Dermis microvascular lymphatic vessel endothelial cell (primary cell): ENCODE results near the gene SLC37A1. TPM values are rescaled to one million over a fixed set of nuclear protein-coding genes. Genes with fewer than 3 reads are reported as not detected.
"Not testable (repeated sequence)": the region's sequence is repeated elsewhere in the genome, so short reads cannot be mapped to it uniquely, and the experiment has no call there.

Experiments
- DNase-seq, 2 donors: peaks; one replicate each; pipeline versions ENCODE4 v3.0.0 to v3.0.0-alpha.2; 2010; ENCODE audit warnings: low read depth in 2 of 2
- total RNA-seq: library from RNA; depleted of rRNA; stranded (reverse); fragments of >200 nt; gene quantifications from 2 replicates; pipeline ENCODE4 v1.2.1, GENCODE V29; 2014

Gene SLC37A1
- total RNA-seq, 1 donor from 2014 or later, result 10.7 TPM

DNA sequence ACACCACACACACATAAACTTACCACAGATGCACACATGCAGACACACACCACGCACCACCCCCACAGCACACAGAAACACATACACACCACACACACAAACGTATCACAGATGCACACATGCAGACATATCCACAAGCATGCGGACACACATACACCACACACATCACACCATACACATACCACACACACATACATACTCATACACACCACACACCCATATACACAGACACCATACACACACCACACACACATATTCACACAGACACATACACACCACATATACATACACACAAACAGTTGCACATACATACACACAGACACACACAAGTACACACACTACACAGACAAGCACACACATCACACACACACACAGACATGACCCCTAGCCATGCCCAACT is 102.3 kb downstream of the SLC37A1 start:
- no peak for DNase-seq

- DNase-seq, result no peak
These were observed 102.8 kb downstream of the SLC37A1 start for GRCh38 chr21:42616446-42616845.

DNA sequence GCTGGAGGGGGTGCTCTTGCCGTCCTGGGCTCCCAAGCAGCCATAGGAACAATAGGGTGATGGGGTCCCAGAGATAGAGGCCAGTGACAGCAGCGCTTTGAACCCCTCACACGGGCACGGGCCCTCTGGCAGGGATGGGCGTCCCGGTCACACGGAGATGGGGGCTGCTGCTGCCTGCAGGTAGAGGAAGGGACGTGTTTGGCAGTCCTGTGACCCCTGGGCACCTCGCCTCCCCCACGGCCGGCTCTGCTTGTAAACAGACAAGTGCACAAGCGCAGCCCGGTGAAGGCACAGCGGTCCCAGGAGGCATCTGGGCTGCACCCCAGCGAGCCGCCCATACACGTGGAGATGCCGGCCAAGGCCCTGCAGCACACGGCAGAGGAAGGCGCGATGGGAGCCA is 103.3 kb downstream of the SLC37A1 start:
- no peak for DNase-seq

- no peak for DNase-seq
These were observed 103.8 kb downstream of the SLC37A1 start for GRCh38 chr21:42617486-42617885.

- DNase-seq, result no peak
These were observed 105.1 kb downstream of the SLC37A1 start for GRCh38 chr21:42618707-42619102.

- no peak for DNase-seq
These were observed 105.5 kb downstream of the SLC37A1 start for GRCh38 chr21:42619166-42619565.

DNA sequence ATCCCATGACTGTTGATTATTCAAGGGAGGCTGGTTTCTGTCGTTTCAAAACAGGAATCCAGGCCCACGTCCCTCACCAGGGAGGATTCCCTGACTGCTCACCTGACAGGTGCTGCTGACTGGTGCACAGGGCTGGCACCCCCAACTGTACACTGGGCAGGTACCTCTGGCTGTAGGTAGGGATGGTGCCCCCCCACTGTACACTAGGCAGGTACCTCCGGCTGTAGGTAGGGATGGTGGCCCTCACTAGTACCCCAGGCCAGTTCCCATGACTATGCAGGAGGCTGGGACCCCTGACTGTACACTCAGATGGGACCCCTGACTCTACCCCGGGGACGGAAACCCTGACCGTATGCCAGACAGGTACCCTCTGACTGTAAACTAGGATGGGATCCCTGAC is 106.2 kb downstream of the SLC37A1 start:
- no peak for DNase-seq

GRCh38 chr21:42621166-42621818 is 107.6 kb downstream of the SLC37A1 start:
- DNase-seq, result no peak

- no peak for DNase-seq
These were observed 108.1 kb downstream of the SLC37A1 start for GRCh38 chr21:42621819-42622177.

- DNase-seq, result no peak
These were observed 108.6 kb downstream of the SLC37A1 start for GRCh38 chr21:42622284-42622683.

DNA sequence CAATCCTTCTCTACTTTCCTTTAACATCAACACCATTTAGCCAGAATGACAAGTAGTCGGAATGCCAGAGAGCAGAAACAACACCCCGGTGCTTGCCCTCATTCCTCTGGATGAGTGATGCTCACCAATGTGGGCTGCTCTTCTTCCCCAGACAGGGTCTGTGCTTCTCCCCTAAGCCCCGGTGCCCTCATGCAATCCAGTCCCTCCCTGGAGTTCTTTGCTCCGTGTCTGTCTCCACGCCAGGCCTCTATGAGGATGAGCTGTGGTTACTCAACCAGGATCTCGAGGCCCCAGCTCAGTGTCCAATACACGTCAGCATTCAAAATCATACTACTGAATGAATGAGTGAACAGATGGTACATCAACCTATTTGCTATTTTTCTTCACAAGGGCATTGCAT is 110.0 kb downstream of the SLC37A1 start:
- no peak for DNase-seq

DNA sequence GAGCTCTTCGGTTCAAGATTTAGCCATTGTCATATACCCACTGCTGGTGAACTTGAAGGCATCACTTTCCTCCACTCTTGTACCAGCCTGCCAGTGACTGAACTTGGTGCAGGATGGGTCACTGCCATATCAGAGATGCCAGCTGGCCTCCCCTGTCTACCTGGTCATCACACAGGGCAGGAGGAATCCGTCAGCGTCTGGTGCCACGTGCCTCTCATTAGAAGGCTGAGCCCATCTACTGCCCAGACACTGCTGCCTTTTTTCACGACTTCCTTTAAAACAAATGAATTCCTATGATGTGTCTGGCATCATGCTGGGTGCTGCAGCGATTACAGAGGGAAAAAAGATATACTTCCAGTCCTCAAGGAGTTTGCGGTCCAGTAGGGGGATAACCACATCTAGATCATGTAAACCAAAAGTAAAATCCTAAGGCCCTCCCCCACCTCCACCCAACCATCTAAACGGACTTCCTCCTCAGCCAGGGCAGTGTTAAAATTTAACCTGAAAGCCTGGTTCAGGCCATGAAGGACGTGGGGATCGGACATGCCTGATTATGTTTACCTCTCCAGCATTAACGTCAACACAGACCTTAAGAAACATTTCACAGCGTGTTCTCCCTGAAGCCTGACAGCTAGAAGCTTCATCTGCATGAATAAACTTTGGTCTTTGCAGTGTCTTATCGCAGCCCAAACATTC is 110.6 kb downstream of the SLC37A1 start:
- no peak for DNase-seq

- DNase-seq, result no peak
These were observed 111.3 kb downstream of the SLC37A1 start for GRCh38 chr21:42624936-42625335.

DNA sequence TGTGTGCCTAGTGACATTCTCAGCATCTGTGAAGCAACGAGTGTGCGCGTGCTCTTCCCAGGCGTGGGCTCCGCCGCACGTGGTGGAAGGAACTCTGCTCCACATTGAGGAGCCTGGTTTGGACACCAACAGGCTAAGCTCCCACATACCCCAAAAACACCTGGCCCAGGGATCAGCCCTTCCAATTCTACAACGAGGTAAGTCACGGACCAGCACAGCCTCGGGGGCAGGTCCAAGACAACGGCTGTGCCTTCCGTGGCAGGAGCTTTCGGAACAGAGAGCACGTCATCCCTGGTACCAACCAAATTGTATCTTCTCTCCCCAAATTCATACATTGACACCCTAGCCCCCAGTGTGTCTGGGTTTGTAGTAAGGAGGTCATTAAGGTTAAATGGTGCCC is 112.5 kb downstream of the SLC37A1 start:
- DNase-seq, result no peak

DNA sequence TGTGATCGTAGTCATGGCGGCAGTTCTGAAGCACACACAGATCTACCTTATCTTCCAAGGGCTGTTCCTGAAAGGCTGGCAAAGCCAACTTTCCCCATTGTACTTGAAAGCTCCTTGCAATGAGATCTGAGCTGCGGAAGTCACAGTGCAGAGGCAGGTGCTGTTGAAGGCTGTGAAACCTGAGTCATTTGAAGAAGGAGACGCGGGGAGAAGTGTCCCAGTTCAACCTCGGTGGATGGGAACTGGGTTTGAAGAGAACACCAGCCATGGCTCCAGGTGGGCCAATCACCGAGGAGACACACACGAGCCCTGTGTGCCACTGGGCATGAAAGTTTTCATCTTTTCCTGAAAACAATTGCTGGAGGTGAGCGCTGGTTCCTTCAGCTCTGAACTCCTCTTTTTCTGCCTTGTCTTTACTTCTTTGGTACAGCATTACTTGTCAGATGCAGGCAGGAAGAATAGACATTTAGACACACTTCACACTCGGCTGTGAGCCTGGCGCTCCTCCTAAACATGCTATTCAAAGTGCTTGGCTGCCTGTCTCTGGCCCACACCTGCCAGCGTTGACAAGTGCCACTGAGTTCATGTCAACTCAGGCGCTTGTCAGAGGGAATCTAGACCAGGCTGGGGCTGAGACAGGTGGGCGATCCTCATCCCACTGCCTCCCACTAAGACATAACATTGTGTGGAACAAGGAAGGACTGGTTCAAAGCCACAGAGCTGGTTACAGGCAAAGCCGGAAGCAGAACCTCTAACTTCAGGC is 114.1 kb downstream of the SLC37A1 start:
- no peak for DNase-seq

GRCh38 chr21:42628466-42629061 is 114.9 kb downstream of the SLC37A1 start:
- not testable (repeated sequence) for DNase-seq

DNA sequence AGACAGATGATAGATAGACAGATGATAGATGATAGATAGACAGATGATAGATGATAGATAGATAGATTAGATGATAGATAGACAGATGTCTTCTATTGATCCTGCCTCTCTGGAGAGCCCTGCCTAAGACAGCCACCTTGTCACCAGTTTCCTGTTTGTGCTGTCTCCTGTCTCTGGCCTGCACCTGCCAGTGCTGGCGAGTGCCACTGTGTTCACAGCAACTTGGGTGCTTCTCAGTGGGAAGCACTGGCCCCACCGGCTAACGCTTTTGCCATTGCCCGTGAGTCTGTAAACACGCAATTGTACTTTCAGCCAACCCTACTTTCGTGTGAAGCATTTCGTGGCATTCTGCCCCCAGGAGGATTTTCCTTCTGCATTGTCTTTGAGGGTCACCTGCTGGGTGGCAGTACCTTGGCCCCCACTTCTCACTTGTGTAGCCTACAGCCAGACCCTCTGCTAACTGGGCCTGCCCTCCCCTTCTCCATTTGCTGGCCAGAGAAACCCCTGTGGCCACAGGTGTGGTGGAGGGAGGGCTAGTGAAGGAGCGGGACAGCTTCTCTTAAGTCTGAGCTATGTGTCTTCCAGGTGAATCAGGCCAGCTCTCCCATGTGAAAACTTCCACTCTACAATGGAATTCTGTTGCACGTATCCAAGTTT is 116.4 kb downstream of the SLC37A1 start:
- DNase-seq, result no peak

DNA sequence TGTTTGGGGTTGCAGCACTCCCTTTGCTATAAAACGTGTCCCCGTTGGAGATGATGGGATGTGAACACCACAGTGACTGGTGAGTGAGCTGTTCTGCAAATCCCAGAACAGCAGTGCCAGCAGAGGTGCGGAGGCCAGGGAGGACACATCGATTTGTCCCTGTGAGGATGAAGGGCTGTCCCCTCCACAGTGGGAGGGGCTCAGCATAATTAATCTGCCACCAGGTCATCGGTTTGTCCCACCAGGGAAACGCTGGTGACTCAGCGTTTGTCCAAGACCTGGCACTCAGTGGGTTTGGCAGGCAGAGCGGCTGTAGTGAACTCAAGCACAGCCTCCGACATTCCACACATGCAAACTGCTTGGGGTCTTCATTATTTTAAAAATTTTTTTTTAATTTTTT is 117.0 kb downstream of the SLC37A1 start:
- DNase-seq, result no peak
